K562 (cell line): ENCODE data around the gene FOSL2. TPM values are rescaled to one million over a fixed set of nuclear protein-coding genes. Genes with fewer than 3 reads are reported as not detected.
A peak's percentile ranks its signal among the peaks of the same experiment; 100 is the strongest.

Experiments used
- BRCA1 ChIP-seq, 2 experiments: fragments of 450-650 bp in 1 of 2; sonication (generic) in 1 of 2; formaldehyde crosslinking in 1 of 2; IDR thresholded peaks; 2 replicates each; pipeline versions ENCODE4 v1.5.0 to v1.6.1; 2017 to 2020; ENCODE audit warnings: mild to moderate bottlenecking in 1 of 2, missing genetic modification reagents in 1 of 2
- CC2D1A ChIP-seq: fragments of 450-650 bp; IDR thresholded peaks from 2 replicates; pipeline ENCODE4 v1.6.1; 2017; ENCODE audit warnings: mild to moderate bottlenecking
- CUX1 ChIP-seq: fragments of 200-800 bp; sonication (Bioruptor generic); IDR thresholded peaks from 2 replicates; pipeline ENCODE4 v1.6.1; 2016; ENCODE audit warnings: missing genetic modification characterization, missing compliant biosample characterization
- EWSR1 ChIP-seq: fragments of 450-650 bp; IDR thresholded peaks from 2 replicates; pipeline ENCODE4 v1.6.1; 2018; ENCODE audit warnings: borderline replicate concordance, mild to moderate bottlenecking, low read depth, moderate library complexity; ENCODE audit not compliant: partially characterized antibody
- GABPA ChIP-seq: fragments of 200-800 bp; sonication (Bioruptor generic); conservative IDR thresholded peaks from 2 replicates; pipeline ENCODE4 v1.6.1; 2016; ENCODE audit warnings: low read depth, missing genetic modification characterization, missing compliant biosample characterization
- GATAD2B ChIP-seq: fragments of 450-650 bp; IDR thresholded peaks from 2 replicates; pipeline ENCODE4 v1.6.1; 2017; ENCODE audit warnings: mild to moderate bottlenecking, borderline replicate concordance
- HOXB6 ChIP-seq: fragments of 250-450 bp; sonication (Bioruptor Pico); IDR thresholded peaks from 2 replicates; pipeline ENCODE4 v1.5.1; 2022; ENCODE audit warnings: mild to moderate bottlenecking, borderline replicate concordance
- MAFK ChIP-seq: IDR thresholded peaks from 2 replicates; pipeline ENCODE4 v1.6.1; 2011; ENCODE audit warnings: low read length, improper control_type of control experiment
- MTA3 ChIP-seq: fragments of 450-650 bp; formaldehyde crosslinking; IDR thresholded peaks from 2 replicates; pipeline ENCODE4 v1.6.1; 2017; ENCODE audit warnings: mild to moderate bottlenecking, borderline replicate concordance
- RAD51 ChIP-seq: fragments of 450-650 bp; IDR thresholded peaks from 2 replicates; pipeline ENCODE4 v1.7.1; 2016; ENCODE audit warnings: low read depth, mild to moderate bottlenecking, borderline replicate concordance
- THRB ChIP-seq: fragments of 450-650 bp; formaldehyde crosslinking; conservative IDR thresholded peaks from 2 replicates; pipeline ENCODE4 v1.4.0; 2022; ENCODE audit warnings: mild to moderate bottlenecking, missing genetic modification characterization
- YY1 ChIP-seq, 3 experiments: IDR thresholded peaks; 2 replicates each; pipeline ENCODE4 v1.6.1; 2011; ENCODE audit warnings: low read length in 2 of 3, mild to moderate bottlenecking in 2 of 3, moderate library complexity in 2 of 3, borderline replicate concordance in 1 of 3, control low read depth in 1 of 3, low read depth in 1 of 3; ENCODE audit not compliant: insufficient read depth in 3 of 3, insufficient replicate concordance in 2 of 3, control insufficient read depth in 1 of 3, insufficient read length in 1 of 3; ENCODE audit errors: extremely low read depth in 1 of 3
- ZBTB8A ChIP-seq: fragments of 450-650 bp; IDR thresholded peaks from 2 replicates; pipeline ENCODE4 v1.6.1; 2018; ENCODE audit warnings: mild to moderate bottlenecking, moderate library complexity; ENCODE audit not compliant: partially characterized antibody
- ZFPM2 ChIP-seq: fragments of 250-450 bp; sonication (Bioruptor Pico); IDR thresholded peaks from 2 replicates; pipeline ENCODE4 v1.5.1; 2022; ENCODE audit warnings: mild to moderate bottlenecking
- ZKSCAN1 ChIP-seq: fragments of 150-350 bp; IDR thresholded peaks from 2 replicates; pipeline ENCODE4 v1.6.1; 2016; ENCODE audit warnings: low read depth, low read length
- ZNF174 ChIP-seq: fragments of 250-450 bp; sonication (Bioruptor Pico); IDR thresholded peaks from 2 replicates; pipeline ENCODE4 v1.4.0; 2020; ENCODE audit warnings: mild to moderate bottlenecking
- ZNF239 ChIP-seq: fragments of 250-450 bp; sonication (Bioruptor Pico); IDR thresholded peaks from 2 replicates; pipeline ENCODE4 v1.4.0; 2020; ENCODE audit warnings: mild to moderate bottlenecking
- ZNF740 ChIP-seq, 3 experiments: fragments of 200-800 bp in 1 of 3; sonication (Bioruptor generic) in 1 of 3; sonication (generic) in 1 of 3; formaldehyde crosslinking in 1 of 3; IDR thresholded peaks; 2 replicates each; pipeline versions ENCODE4 v1.6.1 to v1.8.0; 2016 to 2022; ENCODE audit warnings: mild to moderate bottlenecking in 2 of 3, missing compliant biosample characterization in 2 of 3, missing genetic modification characterization in 2 of 3, missing genetic modification reagents in 1 of 3
- ZNF764 ChIP-seq: fragments of 250-450 bp; sonication (Bioruptor Pico); IDR thresholded peaks from 2 replicates; pipeline ENCODE4 v1.4.0; 2020; ENCODE audit warnings: low read depth, mild to moderate bottlenecking, moderate library complexity
- ZNF766 ChIP-seq: fragments of 200-800 bp; sonication (Bioruptor generic); conservative IDR thresholded peaks from 2 replicates; pipeline ENCODE4 v1.6.1; 2016; ENCODE audit warnings: missing genetic modification characterization, missing compliant biosample characterization
- polyA plus RNA-seq, 8 experiments: library from polyadenylated mRNA; depleted of rRNA in 4 of 8; stranded (reverse) in 5 of 8; unstranded in 3 of 8; fragments of >200 nt; fragmentation: Nextera tagmentation in 2 of 8; fragmentation: Illumina TruSeq in 1 of 8; extraction: Ambion mirVana in 2 of 8; extraction: Trizol in 1 of 8; gene quantifications; 2 replicates each; pipeline versions ENCODE4 v1.2.1 to v1.2.3, GENCODE V29; 2011 to 2014; ENCODE audit warnings: inconsistent platforms in 1 of 8, missing spikeins in 1 of 8
- total RNA-seq, 7 experiments: library from RNA; depleted of rRNA in 6 of 7; stranded (reverse); fragments of >200 nt in 6 of 7; fragmentation: Illumina TruSeq in 2 of 7; extraction: Trizol in 2 of 7; gene quantifications; 2 replicates each; pipeline versions ENCODE4 v1.2.1 to v1.2.3, GENCODE V29; 2011 to 2021; ENCODE audit warnings: low replicate concordance in 1 of 7

FOSL2 gene
- total and polyA plus RNA-seq, 9 of the 15 experiments (the other 6 are each of a cell fraction or from before 2014, with no cell fraction given): 0.04 to 2.9 (median 0.80) TPM

GRCh38 chr2:28355521-28356094 is 37.0 kb upstream of the FOSL2 start (continued):
- TF ChIP-seq EWSR1: no peak
- TF ChIP-seq THRB: no peak
- no peak; the same call in 1 of the 2 replicates for TF ChIP-seq RAD51
- no peak for TF ChIP-seq MAFK
- peak; percentile 46 to 88 (median 75) for TF ChIP-seq YY1 (IDR thresholded peaks at IDR 0.05; ENCODE audit: borderline replicate concordance in 1 of 3, control insufficient read depth in 1 of 3, extremely low read depth in 1 of 3, insufficient read depth in 3 of 3, insufficient read length in 1 of 3, insufficient replicate concordance in 2 of 3, low read depth in 1 of 3, low read length in 2 of 3)
- peak; percentile 96 for TF ChIP-seq GATAD2B
- 0 out of 2 replicates have a peak, but pooled peaks have one; percentile 76 for TF ChIP-seq ZNF766 (CRISPR knock-in tag)
- no peak for TF ChIP-seq ZNF174 (CRISPR knock-in tag)
- no peak for TF ChIP-seq ZNF764 (CRISPR knock-in tag)
- TF ChIP-seq GABPA (tag): no peak
- no peak for TF ChIP-seq BRCA1 (IDR thresholded peaks at IDR 0.05)
- no peak for TF ChIP-seq BRCA1 (CRISPR knock-in tag; IDR thresholded peaks at IDR 0.05)
- no peak for TF ChIP-seq HOXB6
- peak; percentile 62; the same call in 1 of the 2 replicates for TF ChIP-seq ZKSCAN1
- TF ChIP-seq ZNF239: no peak; the same call in 1 of the 2 replicates
- TF ChIP-seq CC2D1A: peak; percentile 65; the same call in 1 of the 2 replicates
- no peak for TF ChIP-seq ZBTB8A
- peak; percentile 89 for TF ChIP-seq MTA3
- TF ChIP-seq ZFPM2 (CRISPR knock-in tag): no peak
- TF ChIP-seq CUX1: no peak
- no peak for TF ChIP-seq ZNF740 (CRISPR knock-in tag; IDR thresholded peaks at IDR 0.05)
- no peak for TF ChIP-seq ZNF740 (tag; IDR thresholded peaks at IDR 0.05)
